A375 (cell line): ENCODE results near the gene LYST. TPM values are rescaled to one million over a fixed set of nuclear protein-coding genes. Genes with fewer than 3 reads are reported as not detected.

Experiments used
- small RNA-seq: library from RNA; depleted of rRNA; stranded (forward); fragments of <200 nt; gene quantifications from one replicate; pipeline ENCODE3, GENCODE V24; 2014
- total RNA-seq: library from RNA; depleted of rRNA; stranded (reverse); fragments of >200 nt; shearing (Covaris generic); gene quantifications from 2 replicates; pipeline ENCODE4 v1.2.3, GENCODE V29; 2014; rRNA removed

LYST gene, protein sequence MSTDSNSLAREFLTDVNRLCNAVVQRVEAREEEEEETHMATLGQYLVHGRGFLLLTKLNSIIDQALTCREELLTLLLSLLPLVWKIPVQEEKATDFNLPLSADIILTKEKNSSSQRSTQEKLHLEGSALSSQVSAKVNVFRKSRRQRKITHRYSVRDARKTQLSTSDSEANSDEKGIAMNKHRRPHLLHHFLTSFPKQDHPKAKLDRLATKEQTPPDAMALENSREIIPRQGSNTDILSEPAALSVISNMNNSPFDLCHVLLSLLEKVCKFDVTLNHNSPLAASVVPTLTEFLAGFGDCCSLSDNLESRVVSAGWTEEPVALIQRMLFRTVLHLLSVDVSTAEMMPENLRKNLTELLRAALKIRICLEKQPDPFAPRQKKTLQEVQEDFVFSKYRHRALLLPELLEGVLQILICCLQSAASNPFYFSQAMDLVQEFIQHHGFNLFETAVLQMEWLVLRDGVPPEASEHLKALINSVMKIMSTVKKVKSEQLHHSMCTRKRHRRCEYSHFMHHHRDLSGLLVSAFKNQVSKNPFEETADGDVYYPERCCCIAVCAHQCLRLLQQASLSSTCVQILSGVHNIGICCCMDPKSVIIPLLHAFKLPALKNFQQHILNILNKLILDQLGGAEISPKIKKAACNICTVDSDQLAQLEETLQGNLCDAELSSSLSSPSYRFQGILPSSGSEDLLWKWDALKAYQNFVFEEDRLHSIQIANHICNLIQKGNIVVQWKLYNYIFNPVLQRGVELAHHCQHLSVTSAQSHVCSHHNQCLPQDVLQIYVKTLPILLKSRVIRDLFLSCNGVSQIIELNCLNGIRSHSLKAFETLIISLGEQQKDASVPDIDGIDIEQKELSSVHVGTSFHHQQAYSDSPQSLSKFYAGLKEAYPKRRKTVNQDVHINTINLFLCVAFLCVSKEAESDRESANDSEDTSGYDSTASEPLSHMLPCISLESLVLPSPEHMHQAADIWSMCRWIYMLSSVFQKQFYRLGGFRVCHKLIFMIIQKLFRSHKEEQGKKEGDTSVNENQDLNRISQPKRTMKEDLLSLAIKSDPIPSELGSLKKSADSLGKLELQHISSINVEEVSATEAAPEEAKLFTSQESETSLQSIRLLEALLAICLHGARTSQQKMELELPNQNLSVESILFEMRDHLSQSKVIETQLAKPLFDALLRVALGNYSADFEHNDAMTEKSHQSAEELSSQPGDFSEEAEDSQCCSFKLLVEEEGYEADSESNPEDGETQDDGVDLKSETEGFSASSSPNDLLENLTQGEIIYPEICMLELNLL (N-terminal part only)
- total RNA-seq, result 10.7 and 10.9 TPM in 2 replicates

DNA sequence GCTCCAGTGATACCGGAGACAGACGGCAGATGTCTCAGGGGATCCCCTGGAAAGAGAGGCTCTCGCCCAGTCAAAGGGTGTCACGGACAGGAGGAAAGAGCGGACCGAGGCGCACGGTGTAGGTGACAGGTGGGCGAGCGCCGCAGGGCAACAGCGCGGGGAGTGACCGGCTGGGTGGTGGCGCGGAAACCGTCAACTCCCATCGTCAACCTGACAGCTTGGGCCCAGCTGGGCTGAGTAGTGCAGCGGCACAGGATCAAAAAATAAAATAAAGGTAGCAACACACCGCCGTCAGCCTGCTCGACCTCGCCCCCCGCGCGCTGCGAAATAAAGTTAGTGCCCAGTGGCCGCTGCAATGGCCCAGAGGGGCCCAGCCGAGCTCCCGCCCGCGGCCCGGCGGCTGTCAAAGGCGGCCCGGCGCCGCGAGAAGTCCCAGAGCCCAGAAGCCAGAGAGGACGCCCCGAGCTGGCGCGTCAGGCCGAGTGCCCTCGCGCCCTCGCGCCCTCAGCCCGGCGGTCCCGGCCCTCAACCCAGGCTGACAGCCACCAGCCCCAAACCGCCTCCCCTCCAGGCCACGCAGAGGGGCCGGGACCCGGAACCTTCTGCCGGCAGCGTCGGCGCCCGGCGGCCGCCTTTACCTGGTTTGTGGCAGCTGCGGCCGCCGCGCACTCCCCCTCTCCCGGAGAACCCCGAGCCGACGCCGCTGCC, at the start of gene LYST:
LYST (minus strand) TSS at position 702 of the 708 bp plus-strand sequence. CDS start 36,489 bp downstream, outside the sequence.

DNA sequence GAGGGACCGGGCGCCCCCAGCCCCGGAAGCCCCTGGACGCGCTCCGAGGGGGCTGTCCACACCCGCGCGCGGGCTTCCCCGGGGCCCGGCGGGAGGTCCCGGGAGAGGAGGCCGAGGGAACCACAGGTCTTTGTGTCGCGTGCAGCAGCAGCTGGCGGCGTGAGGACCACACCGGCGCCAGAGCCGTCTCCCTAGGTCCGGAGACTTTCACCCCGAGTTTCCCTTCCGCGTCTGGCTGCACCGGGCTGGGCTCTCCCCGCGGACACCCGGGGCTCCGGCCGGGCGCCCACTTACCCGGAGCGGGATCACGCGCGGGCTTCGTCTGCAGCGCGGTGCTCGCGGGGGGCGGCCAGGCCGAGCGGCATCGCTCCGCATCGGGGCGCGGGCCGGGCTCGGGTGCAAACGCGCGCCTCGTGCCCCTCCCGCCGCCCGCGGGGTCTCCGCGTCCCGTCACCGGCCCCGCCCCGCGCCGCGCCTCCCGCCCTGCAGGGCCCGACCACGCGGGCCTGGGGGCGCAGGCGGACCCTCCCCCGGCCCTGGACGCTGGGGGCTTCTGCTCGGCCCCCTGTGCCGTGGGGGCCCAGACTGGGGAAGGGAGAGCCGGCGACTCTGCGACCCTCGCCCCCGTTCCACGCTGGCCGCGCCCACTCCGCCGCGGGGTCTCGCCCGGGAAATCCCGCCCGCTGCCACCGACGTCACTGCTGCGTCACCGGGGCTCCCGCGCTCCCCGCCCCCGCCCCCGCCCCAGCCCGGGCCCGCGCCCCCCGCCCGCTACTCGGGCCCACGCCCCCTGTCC, 217.1 kb downstream of the LYST start, which contains the start of gene GNG4:
GNG4 (minus strand) TSS at position 417 of the 796 bp plus-strand sequence. CDS start 65,946 bp downstream, outside the sequence.

Small RNA genes lying within 50 kb of the gene (small RNA-seq; reads per million reads assigned to genes)
- not detected for gene MIR1537
- not detected for gene RNU6-968P

Other genes with a start within 250 kb of the LYST start
- gene GNG4, start 217.1 kb downstream of the LYST start, total RNA-seq, result 16.3 and 23.9 TPM in 2 replicates
- gene NID1, start 198.2 kb upstream of the LYST start, total RNA-seq, result 51.5 and 53.1 TPM in 2 replicates